AG09319 (cell line): ENCODE results near the gene PPP1R12B.

ENCODE experiments used
- DNase-seq: peaks from one replicate; pipeline ENCODE4 v3.0.0-alpha.2; 2010; ENCODE audit warnings: low read depth; ENCODE audit errors: extremely low read depth
- TF ChIP-seq, protein P1 (sequence below): IDR thresholded peaks from 2 replicates; pipeline ENCODE4 v1.5.1; 2011; ENCODE audit warnings: low read depth, mild to moderate bottlenecking, inconsistent platforms, low read length, moderate library complexity

Gene PPP1R12B

DNA sequence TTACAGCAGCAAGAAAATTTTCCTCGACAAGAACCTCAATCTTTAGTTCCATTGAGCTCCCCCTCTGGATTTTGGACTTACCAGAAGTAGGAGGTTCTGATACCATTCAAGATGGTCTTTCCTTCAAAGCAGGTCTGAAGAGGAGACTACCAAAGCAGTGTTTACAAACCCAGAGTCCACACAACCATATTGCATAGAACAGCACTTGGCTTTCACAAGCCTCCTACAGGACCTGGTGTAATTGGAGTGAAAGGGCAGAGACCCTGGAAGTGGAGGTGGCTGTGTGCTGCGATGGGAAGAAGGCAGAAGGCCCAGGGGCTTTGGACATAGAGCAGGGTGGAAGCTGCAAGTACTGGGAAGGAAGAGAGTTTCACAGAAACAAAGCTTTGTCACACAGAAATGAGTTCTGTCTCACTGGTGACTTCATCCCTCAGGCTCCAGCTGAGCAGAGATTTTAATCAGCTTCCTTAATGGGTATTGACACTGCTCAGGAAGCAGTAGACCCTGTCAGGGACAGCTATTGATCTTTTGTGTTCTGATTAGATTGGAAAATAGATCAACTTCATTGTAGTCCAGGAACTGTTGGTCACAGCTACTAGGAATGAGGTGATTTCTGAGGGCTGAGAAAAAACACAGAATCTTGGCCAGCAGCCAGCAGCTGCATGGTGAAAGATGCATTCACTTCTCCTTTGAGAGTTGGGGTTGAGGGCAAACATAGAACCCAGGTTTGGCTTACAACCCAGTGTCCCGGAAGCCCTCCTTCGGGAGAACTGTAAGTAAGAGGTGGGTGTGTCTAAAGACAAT is 237.7 kb downstream of the PPP1R12B start:
- TF ChIP-seq, protein P1, sequence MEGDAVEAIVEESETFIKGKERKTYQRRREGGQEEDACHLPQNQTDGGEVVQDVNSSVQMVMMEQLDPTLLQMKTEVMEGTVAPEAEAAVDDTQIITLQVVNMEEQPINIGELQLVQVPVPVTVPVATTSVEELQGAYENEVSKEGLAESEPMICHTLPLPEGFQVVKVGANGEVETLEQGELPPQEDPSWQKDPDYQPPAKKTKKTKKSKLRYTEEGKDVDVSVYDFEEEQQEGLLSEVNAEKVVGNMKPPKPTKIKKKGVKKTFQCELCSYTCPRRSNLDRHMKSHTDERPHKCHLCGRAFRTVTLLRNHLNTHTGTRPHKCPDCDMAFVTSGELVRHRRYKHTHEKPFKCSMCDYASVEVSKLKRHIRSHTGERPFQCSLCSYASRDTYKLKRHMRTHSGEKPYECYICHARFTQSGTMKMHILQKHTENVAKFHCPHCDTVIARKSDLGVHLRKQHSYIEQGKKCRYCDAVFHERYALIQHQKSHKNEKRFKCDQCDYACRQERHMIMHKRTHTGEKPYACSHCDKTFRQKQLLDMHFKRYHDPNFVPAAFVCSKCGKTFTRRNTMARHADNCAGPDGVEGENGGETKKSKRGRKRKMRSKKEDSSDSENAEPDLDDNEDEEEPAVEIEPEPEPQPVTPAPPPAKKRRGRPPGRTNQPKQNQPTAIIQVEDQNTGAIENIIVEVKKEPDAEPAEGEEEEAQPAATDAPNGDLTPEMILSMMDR: no peak
- no peak for DNase-seq

DNA sequence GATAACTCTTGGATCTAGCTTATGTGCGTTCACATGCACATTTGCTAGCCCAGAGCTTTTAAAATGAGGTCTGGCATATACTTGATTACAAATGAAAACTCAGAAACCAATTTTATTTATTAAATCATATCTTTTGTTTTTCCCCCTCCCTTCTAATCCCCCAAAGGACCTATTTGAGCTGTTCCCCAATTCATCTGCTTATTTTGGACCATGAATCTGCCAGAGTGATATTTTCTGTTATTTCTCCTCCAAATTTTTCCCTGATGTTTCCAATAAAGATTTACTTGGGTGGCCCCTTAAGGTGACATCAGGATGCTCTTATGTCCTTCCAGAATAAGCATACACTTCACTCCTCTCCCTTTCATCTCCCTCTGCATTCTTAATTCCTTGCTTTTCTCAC is 238.4 kb downstream of the PPP1R12B start:
- TF ChIP-seq, protein P1: no peak
- DNase-seq: no peak

DNA sequence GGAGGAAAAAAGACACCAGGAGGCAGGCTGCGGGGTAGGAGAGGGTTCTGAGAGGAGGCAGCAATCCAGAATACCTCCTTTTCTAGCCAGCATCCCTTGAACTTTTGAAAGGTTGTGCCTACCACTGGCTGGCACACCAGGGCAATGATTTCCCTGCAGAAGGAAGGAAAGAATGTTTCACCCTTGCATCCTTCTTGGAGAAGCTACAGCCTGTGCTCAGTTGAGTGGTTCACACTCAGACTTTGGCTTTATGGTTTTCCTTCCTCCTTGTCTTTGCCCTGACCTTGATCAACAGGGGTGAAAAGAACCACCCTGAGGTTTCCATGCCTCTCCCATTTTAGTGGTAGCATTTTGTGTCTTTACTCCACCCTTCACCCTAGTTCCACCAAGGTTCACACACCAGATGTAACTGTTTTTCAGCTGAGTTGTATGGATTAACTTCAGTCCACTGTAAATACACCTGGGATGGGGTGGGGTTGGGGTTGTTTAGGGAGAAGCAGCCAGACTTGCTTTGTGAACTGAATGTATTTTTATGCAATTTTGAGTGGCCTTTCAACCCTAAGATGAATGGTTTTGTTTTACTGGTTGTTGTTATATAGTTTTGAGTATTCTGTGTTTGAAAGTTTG is 239.5 kb downstream of the PPP1R12B start:
- TF ChIP-seq, protein P1: no peak
- no peak for DNase-seq

DNA sequence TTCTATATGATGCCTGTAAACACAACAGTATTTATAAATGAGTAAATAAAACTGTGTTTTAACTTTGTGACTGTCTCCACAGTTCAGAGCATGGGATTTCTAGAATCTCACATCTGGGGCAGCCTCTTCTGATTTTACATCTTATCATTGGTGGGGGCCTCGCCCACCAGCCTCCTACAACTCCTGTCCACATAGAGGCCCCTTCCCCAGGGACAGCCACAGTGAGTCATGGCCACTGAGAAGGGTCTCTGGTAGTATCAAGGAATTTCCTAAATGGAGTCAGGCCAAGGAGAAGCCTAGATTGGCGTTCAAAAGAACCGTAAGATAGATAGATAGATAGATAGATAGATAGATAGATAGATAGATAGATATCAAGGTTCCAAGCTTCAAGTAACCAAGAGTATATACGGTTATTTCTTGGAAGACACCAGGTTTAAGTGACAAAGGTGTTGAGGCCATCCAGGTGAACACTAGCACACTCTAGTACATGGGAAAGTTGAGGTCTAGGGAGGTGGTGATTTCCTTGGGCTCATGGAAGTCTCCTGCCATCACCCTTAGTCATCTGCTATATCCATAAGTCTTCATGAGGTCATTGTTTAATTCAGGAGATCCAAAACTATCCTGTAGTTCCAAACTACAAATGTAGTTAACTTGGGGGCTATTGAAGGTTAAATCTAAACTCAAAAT is 240.1 kb downstream of the PPP1R12B start:
- TF ChIP-seq, protein P1: no peak
- no peak for DNase-seq

DNA sequence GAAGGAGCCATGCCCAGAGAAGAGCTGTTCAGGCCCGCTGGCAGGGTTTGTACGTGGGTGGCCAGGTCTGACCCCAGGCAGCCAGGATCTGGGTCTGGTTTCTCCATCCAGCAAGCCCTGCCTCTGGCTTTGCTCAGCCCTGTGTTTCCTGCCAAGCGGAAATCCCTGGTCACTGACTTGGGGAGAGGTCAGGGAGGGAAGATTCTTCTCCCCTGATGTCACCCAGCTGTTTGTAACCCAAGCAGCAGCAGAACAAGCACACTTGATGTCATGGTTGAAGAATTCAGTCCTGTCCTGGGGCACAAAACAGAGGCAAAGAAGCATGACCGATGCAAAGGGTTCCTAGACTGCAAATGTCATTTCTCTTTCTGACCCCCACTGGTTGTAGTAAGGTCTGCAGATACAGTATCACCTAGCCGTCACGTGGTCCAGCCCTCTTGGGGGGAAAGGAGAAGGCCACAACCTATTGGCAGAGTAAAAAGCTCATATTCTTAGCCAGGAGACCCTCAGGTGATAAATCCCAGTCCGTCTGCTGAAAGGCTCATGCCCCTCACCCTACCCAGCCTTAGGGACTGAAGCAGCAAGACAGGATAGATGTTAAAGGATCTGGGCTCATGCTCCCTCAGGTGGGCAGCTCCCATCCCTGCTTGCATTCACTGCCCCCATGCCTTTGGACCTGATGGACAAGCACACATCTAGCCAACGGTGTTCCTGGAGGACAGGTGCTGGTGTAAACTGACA is 240.9 kb downstream of the PPP1R12B start:
- TF ChIP-seq, protein P1: no peak
- DNase-seq: peak; percentile 91

DNA sequence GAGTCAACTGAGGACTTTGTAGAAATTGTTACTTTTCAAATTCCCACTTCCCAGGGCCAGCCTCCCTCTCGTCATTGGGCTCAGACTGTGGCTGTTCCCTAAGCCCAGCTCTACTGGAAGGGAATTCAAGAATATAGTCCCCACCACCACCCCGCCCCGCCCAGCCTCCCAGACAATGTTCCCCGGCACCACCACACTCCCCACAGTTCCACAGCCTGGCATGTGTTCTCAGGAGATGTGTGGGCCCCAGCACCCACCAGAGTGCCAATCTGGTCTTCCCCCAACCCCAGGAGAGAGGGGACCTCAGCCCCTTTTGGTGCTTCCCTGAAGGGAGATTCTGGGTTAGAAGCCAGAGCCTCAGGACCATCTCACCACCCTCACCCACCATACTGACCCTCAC is 241.6 kb downstream of the PPP1R12B start:
- TF ChIP-seq, protein P1: no peak
- DNase-seq: no peak
